ENCODE data around the gene NRSN2. TPM values are rescaled to one million over a fixed set of nuclear protein-coding genes. Genes with fewer than 3 reads are reported as not detected.

Gene NRSN2
- total RNA-seq, 1 experiment from 2014 or later, result 22.7 TPM

- H3T11ph ChIP-seq (ENCODE audit: low read length), result no peak overlapping the region
- no peak overlapping the region for H2BK120ac ChIP-seq (ENCODE audit: low read depth, low read length, poor library complexity, severe bottlenecking)
- no peak for DNase-seq
- H3K14ac ChIP-seq (ENCODE audit: insufficient read depth, low read length), result no peak overlapping the region
- no peak overlapping the region for H2BK5ac ChIP-seq (ENCODE audit: insufficient read length, low read length)
- H3K56ac ChIP-seq (ENCODE audit: insufficient read length, low read depth, low read length), result no peak overlapping the region
- no peak overlapping the region; a peak in 1 of 7 replicates for H3K27ac Mint-ChIP-seq
- H3K4me1 Mint-ChIP-seq, result peaks cover 3 to 7% of the 10 kb centered on the region in 2 experiments; a peak in 2 of 4 replicates
- no peaks in the 10 kb centered on the region; the same call in 1 of the 2 replicates for H3K4me1 ChIP-seq (ENCODE audit: insufficient read depth, low read length)
- H2BK15ac ChIP-seq (ENCODE audit: low read depth, low read length), result no peak overlapping the region
- H3K36me3 Mint-ChIP-seq (ENCODE audit: insufficient read depth in 1 of 3, low read depth in 3 of 3), result peaks cover 3 to 19% (median 12%) of the 10 kb centered on the region in 3 experiments; a peak in 4 of 7 replicates
- H4K20me1 ChIP-seq (ENCODE audit: control insufficient read depth, insufficient read depth, insufficient read length), result no peaks in the 10 kb centered on the region
- no peak overlapping the region for H3K4me3 Mint-ChIP-seq
- H4K91ac ChIP-seq (ENCODE audit: insufficient read length, low read depth, low read length), result no peak overlapping the region
- peaks cover 4% of the 10 kb centered on the region; the same call in 1 of the 2 replicates for H3K27me3 Mint-ChIP-seq (ENCODE audit: low read depth)
- TF ChIP-seq CTCF (conservative IDR thresholded peaks at IDR 0.05), result no peak
- H4K8ac ChIP-seq (replicated peaks; ENCODE audit: insufficient read length, low read depth, low read length), result no peak overlapping the region
- no peaks in the 10 kb centered on the region for H3K9me3 Mint-ChIP-seq
- no CpG with 5 or more reads among the region's 5 CpGs for WGBS (ENCODE audit: extremely low coverage, insufficient read length, low lambda C conversion rate)
- no peaks in the 10 kb centered on the region for H3K9me3 ChIP-seq (ENCODE audit: control insufficient read depth, low read depth, low read length)
- peaks cover 2% of the 10 kb centered on the region; the same call in 1 of the 2 replicates for H3K79me2 ChIP-seq (ENCODE audit: insufficient read depth, low read length)
- H3K23ac ChIP-seq (ENCODE audit: insufficient read length, low read depth, low read length), result no peak overlapping the region
- H3K9ac ChIP-seq (ENCODE audit: extremely low read depth, insufficient read length, low read length), result no peak overlapping the region
- H3K4ac ChIP-seq (ENCODE audit: low read depth, low read length), result no peak overlapping the region
- no peaks in the 10 kb centered on the region for H3K27me3 ChIP-seq (ENCODE audit: insufficient read depth, low read length)
- H2AFZ ChIP-seq (ENCODE audit: low read length), result no peak overlapping the region
- no peak overlapping the region for H3K4me2 ChIP-seq (ENCODE audit: insufficient read depth, insufficient read length, low read length)
- H3K27ac ChIP-seq (ENCODE audit: insufficient read length, low read depth, low read length), result no peak overlapping the region
- H3K79me1 ChIP-seq (ENCODE audit: insufficient read depth, low read depth, low read length, poor library complexity, severe bottlenecking), result no peaks in the 10 kb centered on the region
- no peak overlapping the region for H2BK12ac ChIP-seq (ENCODE audit: insufficient read length, low read depth, low read length)
- no peak overlapping the region for H2AK5ac ChIP-seq (ENCODE audit: insufficient read length, low read length)
- no peak overlapping the region for H2BK20ac ChIP-seq (ENCODE audit: low read depth, low read length, poor library complexity, severe bottlenecking)
- H3K18ac ChIP-seq (ENCODE audit: insufficient read length, low read depth, low read length), result no peak overlapping the region
- peaks cover 12% of the 10 kb centered on the region for H3K23me2 ChIP-seq (ENCODE audit: insufficient read length, low read depth, low read length, poor library complexity, severe bottlenecking)
- H4K5ac ChIP-seq (ENCODE audit: insufficient read length, low read depth, low read length), result no peak overlapping the region
These were observed 37.0 kb downstream of the NRSN2 start for GRCh38 chr20:383889-384288.
